ENCODE data around the gene IGLL5. TPM values are rescaled to one million over a fixed set of nuclear protein-coding genes. Genes with fewer than 3 reads are reported as not detected.

The IGLL5 gene
- total RNA-seq, 1 donor from 2014 or later = not detected

DNA sequence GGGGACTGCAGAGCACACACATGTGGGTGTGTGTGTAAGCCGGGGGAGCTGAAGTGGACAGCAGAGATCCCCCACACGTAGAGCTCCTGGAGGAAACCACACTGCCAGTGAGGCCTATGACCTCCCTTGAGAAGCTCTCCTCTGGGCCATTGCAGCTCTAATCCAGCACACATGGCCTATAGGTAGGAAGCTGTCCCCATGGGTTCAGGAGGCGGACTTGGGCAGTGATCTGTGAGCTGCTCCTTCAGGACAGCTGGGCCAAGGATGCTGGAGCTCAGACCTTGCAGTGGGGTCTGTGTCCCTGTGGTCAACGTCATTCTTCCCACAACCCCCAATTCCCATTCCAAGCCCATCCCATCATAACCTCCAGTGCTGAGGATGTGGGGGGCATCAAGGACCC, 29.8 kb downstream of the IGLL5 start:
- H3K4me3 Mint-ChIP-seq (ENCODE audit: low read depth) = no peak overlapping the region
- no peaks in the 10 kb centered on the region for H3K36me3 Mint-ChIP-seq (ENCODE audit: insufficient read depth)
- H3K4me1 Mint-ChIP-seq (ENCODE audit: low read depth) = no peaks in the 10 kb centered on the region
- DNase-seq (ENCODE audit: low spot score, unreplicated experiment) = no peak
- H3K27me3 Mint-ChIP-seq = peaks cover 22% of the 10 kb centered on the region
- TF ChIP-seq CTCF (IDR thresholded peaks at IDR 0.05; ENCODE audit: unreplicated experiment) = no peak
- no peaks in the 10 kb centered on the region for H3K9me3 Mint-ChIP-seq (ENCODE audit: low read depth)
- H3K27ac Mint-ChIP-seq = no peak overlapping the region

DNA sequence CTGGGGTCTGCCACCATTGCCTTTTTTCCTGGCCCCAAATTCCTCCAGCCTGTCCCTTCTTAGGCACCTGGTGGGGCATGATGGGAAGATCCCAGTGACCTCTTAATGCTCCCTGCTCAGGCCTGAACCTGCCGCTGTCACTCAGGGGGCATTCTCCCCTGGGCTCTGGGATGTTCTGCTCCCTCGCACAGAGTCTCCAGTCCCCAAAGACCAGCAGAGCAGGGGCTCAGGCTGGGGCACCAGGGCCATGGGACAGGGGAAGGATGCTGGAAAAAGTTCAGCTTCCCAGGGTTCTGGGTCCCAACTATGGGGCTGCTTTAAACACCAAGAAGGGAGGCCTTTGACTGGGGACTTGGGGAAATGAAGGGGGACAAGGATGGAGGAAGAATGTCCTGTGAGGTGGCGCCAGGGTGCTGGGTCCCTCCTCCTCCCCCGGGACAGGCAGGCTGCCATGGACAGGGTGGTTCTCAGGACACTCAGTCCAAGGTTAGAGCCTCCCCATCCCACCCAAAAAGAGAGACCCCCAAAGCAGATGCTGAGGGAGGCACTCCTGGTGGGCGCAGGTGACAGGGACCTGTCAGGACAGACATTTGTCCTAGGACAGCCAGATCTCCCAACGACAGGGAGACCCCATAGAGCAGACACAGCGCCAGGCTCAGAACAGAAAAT, 30.8 kb downstream of the IGLL5 start:
- Mint-ChIP-seq H3K27me3 (peaks cover 14% of the 10 kb centered on the region), H3K36me3 (ENCODE audit: insufficient read depth) (no peaks in the 10 kb centered on the region), H3K4me3 (ENCODE audit: low read depth) (no peak overlapping the region), H3K4me1 (ENCODE audit: low read depth) (peaks cover 3% of the 10 kb centered on the region), H3K27ac (no peak overlapping the region), H3K9me3 (ENCODE audit: low read depth) (no peaks in the 10 kb centered on the region)
- no peak for TF ChIP-seq CTCF (IDR thresholded peaks at IDR 0.05; ENCODE audit: unreplicated experiment)
- no peak for DNase-seq (ENCODE audit: low spot score, unreplicated experiment)

- Mint-ChIP-seq H3K4me1 (ENCODE audit: low read depth) (peaks cover 3% of the 10 kb centered on the region), H3K27ac (no peak overlapping the region), H3K27me3 (peaks cover 13% of the 10 kb centered on the region), H3K36me3 (ENCODE audit: insufficient read depth) (no peaks in the 10 kb centered on the region), H3K9me3 (ENCODE audit: low read depth) (no peaks in the 10 kb centered on the region), H3K4me3 (ENCODE audit: low read depth) (no peak overlapping the region)
- no peak for TF ChIP-seq CTCF (IDR thresholded peaks at IDR 0.05; ENCODE audit: unreplicated experiment)
- DNase-seq (ENCODE audit: low spot score, unreplicated experiment) = no peak
Measured at GRCh38 chr22:22919041-22919440, 31.4 kb downstream of the IGLL5 start.

GRCh38 chr22:22920104-22920654, 32.6 kb downstream of the IGLL5 start:
- no peaks in the 10 kb centered on the region for H3K36me3 Mint-ChIP-seq (ENCODE audit: insufficient read depth)

More at GRCh38 chr22:22920104-22920654, 32.6 kb downstream of the IGLL5 start:
- TF ChIP-seq CTCF (IDR thresholded peaks at IDR 0.05; ENCODE audit: unreplicated experiment) = no peak
- Mint-ChIP-seq H3K4me3 (ENCODE audit: low read depth) (no peak overlapping the region), H3K27me3 (peaks cover 9% of the 10 kb centered on the region), H3K9me3 (ENCODE audit: low read depth) (no peaks in the 10 kb centered on the region), H3K4me1 (ENCODE audit: low read depth) (peaks cover 12% of the 10 kb centered on the region), H3K27ac (no peak overlapping the region)
- no peak for DNase-seq (ENCODE audit: low spot score, unreplicated experiment)

Data from progenitor cell of endocrine pancreas (in vitro differentiated cells).